IMR-90 (cell line): ENCODE measurements around the gene OAF. TPM values are rescaled to one million over a fixed set of nuclear protein-coding genes. Genes with fewer than 3 reads are reported as not detected.

Experiments
- ATAC-seq: fragments of 200-7000 bp; cut with Tn5 transposase; 2 replicates; pipeline ENCODE4 v1.9.1; 2020; ENCODE audit warnings: low read depth, mild to moderate bottlenecking, moderate library complexity
- BruUV-seq: library from RNA; stranded (reverse); fragments of 400-500 nt; replicated peaks from 2 replicates; lab custom pipeline; 2021; lab: Mats Ljungman, UMichigan
- CTCF ChIA-PET: fragments of 300-600 bp; formaldehyde crosslinking; extraction: SDS; loops from one replicate; lab custom pipeline; 2021; ENCODE audit warnings: antibody characterized with exemption; lab: Yijun Ruan, JAX
- POLR2A ChIA-PET: fragments of 300-600 bp; sonication (Branson Sonifier 250); formaldehyde crosslinking; loops from one replicate; lab custom pipeline; 2022; ENCODE audit warnings: antibody characterized with exemption; ENCODE audit not compliant: unreplicated experiment; lab: Charles Lee
- DNase-seq: peaks from one replicate; pipeline ENCODE4 v3.0.0; 2013
- H2AFZ ChIP-seq: replicated peaks from 2 replicates; pipeline ENCODE3; 2013; ENCODE audit warnings: low read length, mild to moderate bottlenecking; ENCODE audit not compliant: poor library complexity
- H2AK5ac ChIP-seq: 2 replicates; pipeline ENCODE4 v1.6.1; 2013; ENCODE audit warnings: low read depth, low read length, inconsistent platforms
- H2AK9ac ChIP-seq: replicated peaks from 2 replicates; pipeline ENCODE3; 2013; ENCODE audit warnings: mild to moderate bottlenecking, low read depth, low read length, moderate library complexity; ENCODE audit not compliant: poor library complexity
- H2BK120ac ChIP-seq: 2 replicates; pipeline ENCODE4 v1.6.1; 2013; ENCODE audit warnings: low read depth, low read length, inconsistent platforms
- H2BK15ac ChIP-seq: 3 replicates; pipeline ENCODE4 v1.6.1; 2013; ENCODE audit warnings: low read depth, low read length, inconsistent platforms
- H2BK20ac ChIP-seq: 2 replicates; pipeline ENCODE4 v1.6.1; 2013; ENCODE audit warnings: low read depth, mild to moderate bottlenecking, inconsistent platforms, low read length, moderate library complexity
- H2BK5ac ChIP-seq: 2 replicates; pipeline ENCODE4 v1.6.1; 2013; ENCODE audit warnings: mild to moderate bottlenecking, low read depth, low read length, inconsistent platforms; ENCODE audit not compliant: poor library complexity, severe bottlenecking
- H3K14ac ChIP-seq: replicated peaks from 2 replicates; pipeline ENCODE4 v1.6.1; 2013; ENCODE audit warnings: low read depth, low read length, inconsistent platforms
- H3K18ac ChIP-seq: 2 replicates; pipeline ENCODE4 v1.6.1; 2013; ENCODE audit warnings: low read depth, low read length, control low read depth
- H3K23ac ChIP-seq: 2 replicates; pipeline ENCODE4 v1.6.1; 2013; ENCODE audit warnings: low read depth, low read length, inconsistent platforms
- H3K27ac ChIP-seq: 2 replicates; pipeline ENCODE4 v1.5.1; 2013; ENCODE audit warnings: mild to moderate bottlenecking, control low read depth, low read length; ENCODE audit not compliant: insufficient read depth
- H3K27me3 ChIP-seq: 2 replicates; pipeline ENCODE4 v1.6.1; 2013; ENCODE audit warnings: low read length; ENCODE audit not compliant: control insufficient read depth, insufficient read depth
- H3K36me3 ChIP-seq: 2 replicates; pipeline ENCODE4 v1.6.1; 2013; ENCODE audit warnings: low read length, mixed read lengths; ENCODE audit not compliant: control insufficient read depth, insufficient read depth
- H3K4ac ChIP-seq: 2 replicates; pipeline ENCODE4 v1.6.1; 2013; ENCODE audit warnings: low read depth, low read length, inconsistent platforms
- H3K4me1 ChIP-seq: 2 replicates; pipeline ENCODE4 v1.6.1; 2013; ENCODE audit warnings: low read length, mixed read lengths; ENCODE audit not compliant: control insufficient read depth, insufficient read depth
- H3K4me2 ChIP-seq: 2 replicates; pipeline ENCODE4 v1.6.1; 2013; ENCODE audit warnings: low read depth, mild to moderate bottlenecking, control low read depth, low read length, moderate library complexity
- H3K4me3 ChIP-seq: 2 replicates; pipeline ENCODE4 v1.5.1; 2013; ENCODE audit warnings: low read depth, mild to moderate bottlenecking, control low read depth, low read length, moderate library complexity; ENCODE audit not compliant: insufficient read depth
- H3K56ac ChIP-seq: 2 replicates; pipeline ENCODE4 v1.6.1; 2013; ENCODE audit warnings: low read length, inconsistent platforms; ENCODE audit not compliant: insufficient read depth; ENCODE audit errors: extremely low read depth
- H3K79me1 ChIP-seq, 2 experiments: 2 replicates each; pipeline ENCODE4 v1.6.1; 2013; ENCODE audit warnings: low read length in 2 of 2, inconsistent platforms in 1 of 2, low read depth in 1 of 2
- H3K9ac ChIP-seq: 2 replicates; pipeline ENCODE4 v1.6.1; 2013; ENCODE audit warnings: low read depth, low read length, control low read depth
- H3K9me1 ChIP-seq: 2 replicates; pipeline ENCODE4 v1.6.1; 2013; ENCODE audit warnings: low read length, inconsistent platforms; ENCODE audit not compliant: insufficient read depth
- H3K9me3 ChIP-seq: 2 replicates; pipeline ENCODE4 v1.6.1; 2013; ENCODE audit warnings: low read length; ENCODE audit not compliant: control insufficient read depth, insufficient read depth
- H4K20me1 ChIP-seq: 2 replicates; pipeline ENCODE4 v1.6.1; 2013; ENCODE audit warnings: low read length, inconsistent platforms; ENCODE audit not compliant: insufficient read depth
- H4K5ac ChIP-seq: 2 replicates; pipeline ENCODE4 v1.6.1; 2013; ENCODE audit warnings: mild to moderate bottlenecking, low read depth, low read length, control low read depth
- H4K8ac ChIP-seq, 2 experiments: 2 replicates each; pipeline ENCODE4 v1.6.1; 2013; ENCODE audit warnings: low read depth in 2 of 2, low read length in 2 of 2, control low read depth in 1 of 2, inconsistent platforms in 1 of 2
- H4K91ac ChIP-seq: 2 replicates; pipeline ENCODE4 v1.6.1; 2013; ENCODE audit warnings: low read depth, low read length, inconsistent platforms; ENCODE audit not compliant: insufficient read depth
- MAZ ChIP-seq: IDR thresholded peaks from 2 replicates; pipeline ENCODE4 v1.6.1; 2012; ENCODE audit warnings: low read depth, mild to moderate bottlenecking, low read length, improper control_type of control experiment, moderate library complexity, borderline replicate concordance
- RAD21 ChIP-seq: IDR thresholded peaks from 2 replicates; pipeline ENCODE4 v1.6.1; 2012; ENCODE audit warnings: low read length, improper control_type of control experiment
- SMC3 ChIP-seq: fragments of 150-350 bp; IDR thresholded peaks from 2 replicates; pipeline ENCODE4 v1.6.1; 2016; ENCODE audit warnings: low read depth, mild to moderate bottlenecking, antibody characterized with exemption, low read length, moderate library complexity
- WGBS, 2 experiments: methylation state at CpG; one replicate each; pipeline versions ENCODE4 v1.1.5 to v1.1.7; 2013; ENCODE audit warnings: missing lambda C conversion rate in 2 of 2; ENCODE audit not compliant: insufficient read length in 1 of 2; ENCODE audit errors: extremely low coverage in 2 of 2; 5-methylcytosine and 5-hydroxymethylcytosine counted together
- dilution Hi-C: fragments of 300-500 bp; cut with HindIII; formaldehyde crosslinking; loops from one replicate; pipeline ENCODE4 v1.14.3; 2018; ENCODE audit warnings: low sequenced_read_pairs; ENCODE audit not compliant: unreplicated experiment
- in situ Hi-C: fragments of 300-500 bp; cut with MboI; formaldehyde crosslinking; loops from 3 replicates; pipeline ENCODE4 v1.14.3; 2019; ENCODE audit warnings: low sequenced_read_pairs, inconsistent platforms, mixed read lengths
- intact Hi-C: fragments of 100-400 bp; cut with micrococcal nuclease; formaldehyde crosslinking; loops from 2 replicates; pipeline ENCODE4 v1.10.0; 2022
- polyA plus RNA-seq, 3 experiments: library from polyadenylated mRNA; depleted of rRNA; stranded (reverse); fragments of >200 nt; gene quantifications; 2 replicates each; pipeline ENCODE4 v1.2.3, GENCODE V29; 2012; ENCODE audit warnings: low replicate concordance in 1 of 3
- total RNA-seq: library from RNA; depleted of rRNA; stranded (reverse); fragments of >200 nt; gene quantifications from 2 replicates; pipeline ENCODE4 v1.2.3, GENCODE V29; 2012
- TF ChIP-seq, protein P1 (sequence below): conservative IDR thresholded peaks from 2 replicates; pipeline ENCODE4 v1.5.1; 2012; ENCODE audit warnings: mild to moderate bottlenecking, low read depth, low read length, improper control_type of control experiment

Gene OAF
- total and polyA plus RNA-seq, 2 of the 4 experiments (the other 2 are of a cell fraction): 9.9 to 42.0 TPM

DNA sequence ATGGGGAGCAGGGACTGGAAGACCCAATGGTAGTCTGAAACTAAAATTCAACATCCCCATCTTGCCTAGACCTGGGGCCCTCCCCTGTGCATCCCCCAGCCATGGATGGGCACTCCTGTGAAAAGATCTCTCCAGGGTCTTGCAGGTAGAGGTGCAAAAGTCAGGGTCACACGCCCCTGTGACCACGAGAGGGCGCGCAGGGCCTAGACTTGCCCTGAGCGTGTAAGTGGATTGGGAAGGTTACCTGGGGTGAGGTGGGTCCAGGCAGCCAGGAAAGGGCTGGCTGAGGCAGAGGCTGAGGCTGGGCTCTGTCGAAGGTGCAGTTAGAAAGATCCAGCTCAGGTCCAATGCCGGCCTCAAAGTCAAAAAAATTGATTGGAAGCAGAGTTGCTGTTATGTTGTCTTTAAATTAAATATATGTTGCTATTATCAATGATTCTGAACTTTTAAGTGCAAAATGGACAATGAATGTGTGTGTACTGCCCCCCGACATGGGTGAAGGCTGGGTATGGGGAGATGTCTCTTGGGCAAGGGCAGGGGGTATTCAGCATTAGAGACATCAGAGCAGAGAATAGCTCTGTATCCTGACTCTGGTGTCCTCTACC is 24.3 kb downstream of the OAF start:
- ATAC-seq (peak; percentile 78), DNase-seq (peak; percentile 43)
- intact Hi-C loops (loop anchor here (1.0 to 2.0 kb wide), 2 partner anchors 65 to 718 kb away; no protein-coding TSS in a partner anchor), dilution Hi-C loops (no loop called here), in situ Hi-C loops (no loop called here)
- H4K5ac ChIP-seq: no peak overlapping the region
- no peaks in the 10 kb centered on the region for H3K79me1 ChIP-seq
- H4K91ac ChIP-seq: no peak overlapping the region
- H3K27me3 ChIP-seq: peaks cover 50% of the 10 kb centered on the region
- H2BK120ac ChIP-seq: no peak overlapping the region
- H3K4ac ChIP-seq: no peak overlapping the region
- no peak overlapping the region for H4K8ac ChIP-seq
- H3K9ac ChIP-seq: no peak overlapping the region
- H4K20me1 ChIP-seq: no peaks in the 10 kb centered on the region
- H2AK9ac ChIP-seq: peak overlapping the region; percentile 79
- 0% methylated on average over 1 of the region's 8 CpGs; no CpG with 5 or more reads in 1 of the 2 experiments for WGBS, 2 experiments
- no peak overlapping the region for H3K56ac ChIP-seq
- ChIA-PET CTCF (interaction anchor here (2.3 kb wide), 1 partner anchor 9 kb away, joined by 5 read pairs; no protein-coding TSS in a partner anchor), POLR2A (no interaction called here)
- no peaks in the 10 kb centered on the region for H3K9me3 ChIP-seq
- H3K4me1 ChIP-seq: no peaks in the 10 kb centered on the region
- H3K27ac ChIP-seq: no peak overlapping the region
- peak; percentile 79 for TF ChIP-seq SMC3
- no peak for TF ChIP-seq MAZ
- TF ChIP-seq RAD21: peak; percentile 77
- TF ChIP-seq, protein P1, sequence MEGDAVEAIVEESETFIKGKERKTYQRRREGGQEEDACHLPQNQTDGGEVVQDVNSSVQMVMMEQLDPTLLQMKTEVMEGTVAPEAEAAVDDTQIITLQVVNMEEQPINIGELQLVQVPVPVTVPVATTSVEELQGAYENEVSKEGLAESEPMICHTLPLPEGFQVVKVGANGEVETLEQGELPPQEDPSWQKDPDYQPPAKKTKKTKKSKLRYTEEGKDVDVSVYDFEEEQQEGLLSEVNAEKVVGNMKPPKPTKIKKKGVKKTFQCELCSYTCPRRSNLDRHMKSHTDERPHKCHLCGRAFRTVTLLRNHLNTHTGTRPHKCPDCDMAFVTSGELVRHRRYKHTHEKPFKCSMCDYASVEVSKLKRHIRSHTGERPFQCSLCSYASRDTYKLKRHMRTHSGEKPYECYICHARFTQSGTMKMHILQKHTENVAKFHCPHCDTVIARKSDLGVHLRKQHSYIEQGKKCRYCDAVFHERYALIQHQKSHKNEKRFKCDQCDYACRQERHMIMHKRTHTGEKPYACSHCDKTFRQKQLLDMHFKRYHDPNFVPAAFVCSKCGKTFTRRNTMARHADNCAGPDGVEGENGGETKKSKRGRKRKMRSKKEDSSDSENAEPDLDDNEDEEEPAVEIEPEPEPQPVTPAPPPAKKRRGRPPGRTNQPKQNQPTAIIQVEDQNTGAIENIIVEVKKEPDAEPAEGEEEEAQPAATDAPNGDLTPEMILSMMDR: peak; percentile 66
- no peak overlapping the region for H3K4me2 ChIP-seq
- H3K4me3 ChIP-seq: no peak overlapping the region
- H2AK5ac ChIP-seq: no peak overlapping the region
- no peaks in the 10 kb centered on the region for H3K9me1 ChIP-seq
- H3K36me3 ChIP-seq: no peaks in the 10 kb centered on the region
- H2AFZ ChIP-seq: peak overlapping the region; percentile 70
- no peak overlapping the region for H3K23ac ChIP-seq
- no peak overlapping the region for H3K18ac ChIP-seq
- H2BK5ac ChIP-seq: no peak overlapping the region
- no peak overlapping the region for H2BK20ac ChIP-seq
- BruUV-seq: no TSS peak
- no peak overlapping the region for H2BK15ac ChIP-seq
- no peak overlapping the region for H3K14ac ChIP-seq
